Central memory CD8-positive, alpha-beta T cell (primary cell): ENCODE data around the gene NLRC4.
"Not testable (repeated sequence)": the region's sequence is repeated elsewhere in the genome, so short reads cannot be mapped to it uniquely, and the experiment has no call there.

ENCODE experiments used
- ATAC-seq: fragments of 150-1000 bp; cut with Tn5 transposase; replicated peaks from 2 replicates; pipeline ENCODE4 v1.10.0; 2022; ENCODE audit warnings: mild to moderate bottlenecking, moderate FRiP score, moderate number of reproducible peaks; ENCODE audit not compliant: poor library complexity, severe bottlenecking; ENCODE audit errors: extremely low read depth
- DNase-seq, 2 donors: peaks; one replicate each; pipeline ENCODE4 v3.0.0; 2021; ENCODE audit warnings: low spot score in 2 of 2
- H3K27ac Mint-ChIP-seq: one replicate; pipeline ENCODE4 v1.8.0; 2022; ENCODE audit warnings: low read depth, mild to moderate bottlenecking, moderate library complexity, mixed read lengths
- H3K27me3 Mint-ChIP-seq: one replicate; pipeline ENCODE4 v1.8.0; 2022; ENCODE audit warnings: mixed read lengths
- H3K36me3 Mint-ChIP-seq: one replicate; pipeline ENCODE4 v1.8.0; 2022; ENCODE audit warnings: mild to moderate bottlenecking, moderate library complexity, mixed read lengths; ENCODE audit not compliant: insufficient read depth
- H3K4me1 Mint-ChIP-seq: one replicate; pipeline ENCODE4 v1.8.0; 2022; ENCODE audit warnings: mixed read lengths
- H3K4me3 Mint-ChIP-seq: one replicate; pipeline ENCODE4 v1.8.0; 2022; ENCODE audit warnings: mild to moderate bottlenecking, moderate library complexity, mixed read lengths
- H3K9me3 Mint-ChIP-seq: one replicate; pipeline ENCODE4 v1.8.0; 2022; ENCODE audit warnings: mixed read lengths

Gene NLRC4, protein sequence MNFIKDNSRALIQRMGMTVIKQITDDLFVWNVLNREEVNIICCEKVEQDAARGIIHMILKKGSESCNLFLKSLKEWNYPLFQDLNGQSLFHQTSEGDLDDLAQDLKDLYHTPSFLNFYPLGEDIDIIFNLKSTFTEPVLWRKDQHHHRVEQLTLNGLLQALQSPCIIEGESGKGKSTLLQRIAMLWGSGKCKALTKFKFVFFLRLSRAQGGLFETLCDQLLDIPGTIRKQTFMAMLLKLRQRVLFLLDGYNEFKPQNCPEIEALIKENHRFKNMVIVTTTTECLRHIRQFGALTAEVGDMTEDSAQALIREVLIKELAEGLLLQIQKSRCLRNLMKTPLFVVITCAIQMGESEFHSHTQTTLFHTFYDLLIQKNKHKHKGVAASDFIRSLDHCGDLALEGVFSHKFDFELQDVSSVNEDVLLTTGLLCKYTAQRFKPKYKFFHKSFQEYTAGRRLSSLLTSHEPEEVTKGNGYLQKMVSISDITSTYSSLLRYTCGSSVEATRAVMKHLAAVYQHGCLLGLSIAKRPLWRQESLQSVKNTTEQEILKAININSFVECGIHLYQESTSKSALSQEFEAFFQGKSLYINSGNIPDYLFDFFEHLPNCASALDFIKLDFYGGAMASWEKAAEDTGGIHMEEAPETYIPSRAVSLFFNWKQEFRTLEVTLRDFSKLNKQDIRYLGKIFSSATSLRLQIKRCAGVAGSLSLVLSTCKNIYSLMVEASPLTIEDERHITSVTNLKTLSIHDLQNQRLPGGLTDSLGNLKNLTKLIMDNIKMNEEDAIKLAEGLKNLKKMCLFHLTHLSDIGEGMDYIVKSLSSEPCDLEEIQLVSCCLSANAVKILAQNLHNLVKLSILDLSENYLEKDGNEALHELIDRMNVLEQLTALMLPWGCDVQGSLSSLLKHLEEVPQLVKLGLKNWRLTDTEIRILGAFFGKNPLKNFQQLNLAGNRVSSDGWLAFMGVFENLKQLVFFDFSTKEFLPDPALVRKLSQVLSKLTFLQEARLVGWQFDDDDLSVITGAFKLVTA

DNA sequence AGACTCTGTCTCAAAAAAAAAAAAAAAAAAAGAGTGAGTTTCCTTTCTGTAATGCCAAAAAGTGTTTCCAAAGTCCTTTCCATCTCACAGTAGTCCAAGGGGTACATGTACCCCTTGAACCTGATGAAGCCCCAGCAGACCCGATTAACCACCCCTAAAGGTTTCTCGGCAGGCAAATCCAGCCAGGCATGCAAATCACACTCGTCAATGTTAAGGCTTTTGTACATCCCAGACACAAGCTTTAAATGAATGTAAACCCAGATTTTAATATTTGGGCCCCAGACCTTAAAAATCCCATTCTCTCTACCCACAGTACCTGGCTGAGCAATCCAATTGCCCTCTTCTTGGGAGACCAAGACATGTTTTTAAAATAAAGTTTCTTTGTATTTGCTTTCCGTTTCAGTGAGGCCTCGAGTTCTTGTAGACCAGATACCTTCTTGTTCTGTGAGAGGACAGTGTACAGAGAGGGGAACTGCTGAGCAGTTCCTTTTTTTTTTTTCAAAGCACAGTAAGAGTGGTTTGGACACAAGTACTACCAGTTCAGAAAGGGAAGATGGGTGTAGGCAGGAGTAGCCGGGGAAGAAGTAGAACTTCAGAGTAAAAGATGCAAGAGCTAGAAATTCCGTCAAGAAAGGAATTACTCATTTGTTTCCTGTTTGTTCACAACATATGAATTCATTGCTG, at the start of gene NLRC4:
TSS of gene NLRC4 (minus strand) at position 465 of the 684 bp plus-strand sequence. CDS start 8,111 bp downstream, outside the sequence.
- peaks cover 2% of the 10 kb centered on the region for H3K36me3 Mint-ChIP-seq
- no peak for ATAC-seq
- no peaks in the 10 kb centered on the region for H3K9me3 Mint-ChIP-seq
- H3K4me3 Mint-ChIP-seq: no peak within 1 kb of the TSS
- H3K27ac Mint-ChIP-seq: no peak within 1 kb of the TSS
- peaks cover 5% of the 10 kb centered on the region for H3K27me3 Mint-ChIP-seq
- DNase-seq: no peak
- H3K4me1 Mint-ChIP-seq: no peaks in the 10 kb centered on the region

DNA sequence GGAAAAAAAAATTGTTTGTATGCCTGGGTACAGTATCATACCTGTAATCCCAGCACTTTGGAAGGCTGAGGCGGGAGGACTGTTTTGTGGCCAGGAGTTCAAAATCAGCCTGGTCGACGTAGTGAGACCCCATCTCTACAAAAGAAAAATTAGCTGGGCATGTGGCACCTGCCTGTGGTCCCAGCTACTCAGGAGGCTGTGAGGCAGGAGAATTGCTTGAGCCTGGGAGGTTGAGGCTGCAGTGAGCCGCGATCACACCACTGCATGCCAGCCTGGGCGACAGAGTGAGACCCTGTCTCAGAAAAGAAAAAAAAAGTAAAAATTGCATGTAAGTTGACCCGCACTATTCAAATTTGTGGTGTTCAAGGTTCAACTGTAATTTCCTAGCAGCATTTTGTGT, 45.9 kb upstream of the NLRC4 start:
- H3K27ac Mint-ChIP-seq: no peak overlapping the region
- H3K36me3 Mint-ChIP-seq: peaks cover 16% of the 10 kb centered on the region
- DNase-seq (no peak), ATAC-seq (no peak)
- no peaks in the 10 kb centered on the region for H3K4me1 Mint-ChIP-seq
- H3K9me3 Mint-ChIP-seq: no peaks in the 10 kb centered on the region
- no peak overlapping the region for H3K4me3 Mint-ChIP-seq
- no peaks in the 10 kb centered on the region for H3K27me3 Mint-ChIP-seq

GRCh38 chr2:32293966-32294562, 29.4 kb upstream of the NLRC4 start:
- not testable (repeated sequence) for H3K4me3 Mint-ChIP-seq, ATAC-seq, H3K27ac Mint-ChIP-seq, DNase-seq, H3K27me3 Mint-ChIP-seq, H3K9me3 Mint-ChIP-seq
- Mint-ChIP-seq H3K4me1 (peaks cover 13% of the 10 kb centered on the region), H3K36me3 (peaks cover 16% of the 10 kb centered on the region)

- H3K4me1 Mint-ChIP-seq: peaks cover 14% of the 10 kb centered on the region
- H3K9me3 Mint-ChIP-seq, H3K4me3 Mint-ChIP-seq, H3K27ac Mint-ChIP-seq, H3K27me3 Mint-ChIP-seq, DNase-seq, ATAC-seq: not testable (repeated sequence)
- H3K36me3 Mint-ChIP-seq: peaks cover 11% of the 10 kb centered on the region
Measured at GRCh38 chr2:32293493-32293892, 28.8 kb upstream of the NLRC4 start.

DNA sequence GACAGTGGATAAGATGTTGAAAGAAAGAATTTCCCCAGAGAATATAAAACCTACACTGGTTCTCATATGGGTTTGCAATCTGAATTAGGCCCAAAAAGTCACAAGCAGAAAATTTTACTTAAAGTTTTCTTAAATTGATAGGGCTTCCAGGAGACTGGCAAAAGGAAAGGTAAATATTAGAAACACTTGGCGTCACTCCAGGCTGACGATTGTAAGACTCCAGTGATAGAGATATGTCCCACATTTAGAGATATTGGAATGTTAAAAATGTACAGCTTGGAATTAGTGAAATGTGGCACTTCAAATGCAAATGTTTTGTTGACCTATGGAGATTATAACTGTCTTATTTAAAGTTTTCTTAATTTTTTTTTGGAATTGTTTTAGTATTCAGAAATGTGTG, 27.1 kb upstream of the NLRC4 start:
- Mint-ChIP-seq H3K36me3 (peaks cover 12% of the 10 kb centered on the region), H3K27ac (no peak overlapping the region), H3K4me1 (peaks cover 22% of the 10 kb centered on the region), H3K9me3 (no peaks in the 10 kb centered on the region), H3K27me3 (no peaks in the 10 kb centered on the region), H3K4me3 (no peak overlapping the region)
- DNase-seq (no peak), ATAC-seq (no peak)

DNA sequence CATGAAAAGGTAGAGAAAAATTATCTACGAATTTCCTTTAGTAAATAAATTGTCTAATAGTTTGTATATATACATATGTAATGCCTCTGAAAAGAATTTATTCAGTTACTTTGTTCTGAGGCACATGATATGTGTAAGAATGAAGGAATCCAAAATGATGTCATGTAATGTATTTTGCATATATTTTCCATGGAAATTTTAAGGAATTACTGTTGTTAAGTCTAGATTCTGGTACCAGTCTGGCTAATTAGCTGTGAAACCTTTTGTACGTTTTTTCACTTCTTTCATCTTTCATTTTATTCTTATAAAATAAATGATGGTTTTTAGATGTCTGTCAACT, 25.3 kb upstream of the NLRC4 start:
- no peaks in the 10 kb centered on the region for H3K27me3 Mint-ChIP-seq
- H3K27ac Mint-ChIP-seq: peak overlapping the region; percentile 38
- H3K9me3 Mint-ChIP-seq: no peaks in the 10 kb centered on the region
- peaks cover 22% of the 10 kb centered on the region for H3K4me1 Mint-ChIP-seq
- H3K4me3 Mint-ChIP-seq: no peak overlapping the region
- no peak for DNase-seq
- ATAC-seq: no peak
- H3K36me3 Mint-ChIP-seq: peaks cover 5% of the 10 kb centered on the region

GRCh38 chr2:32289165-32289999, 24.7 kb upstream of the NLRC4 start:
- Mint-ChIP-seq H3K4me3 (no peak overlapping the region), H3K9me3 (no peaks in the 10 kb centered on the region), H3K36me3 (peaks cover 7% of the 10 kb centered on the region), H3K27me3 (no peaks in the 10 kb centered on the region), H3K4me1 (peaks cover 28% of the 10 kb centered on the region), H3K27ac (peak overlapping the region; percentile 38)
- ATAC-seq (no peak), DNase-seq (no peak)

- H3K36me3 Mint-ChIP-seq: peaks cover 26% of the 10 kb centered on the region
- H3K27me3 Mint-ChIP-seq: no peaks in the 10 kb centered on the region
- H3K4me3 Mint-ChIP-seq: no peak overlapping the region
- DNase-seq (no peak), ATAC-seq (no peak)
- no peak overlapping the region for H3K27ac Mint-ChIP-seq
- H3K9me3 Mint-ChIP-seq: no peaks in the 10 kb centered on the region
- H3K4me1 Mint-ChIP-seq: peaks cover 38% of the 10 kb centered on the region
Measured at GRCh38 chr2:32284321-32284720, 19.6 kb upstream of the NLRC4 start.

DNA sequence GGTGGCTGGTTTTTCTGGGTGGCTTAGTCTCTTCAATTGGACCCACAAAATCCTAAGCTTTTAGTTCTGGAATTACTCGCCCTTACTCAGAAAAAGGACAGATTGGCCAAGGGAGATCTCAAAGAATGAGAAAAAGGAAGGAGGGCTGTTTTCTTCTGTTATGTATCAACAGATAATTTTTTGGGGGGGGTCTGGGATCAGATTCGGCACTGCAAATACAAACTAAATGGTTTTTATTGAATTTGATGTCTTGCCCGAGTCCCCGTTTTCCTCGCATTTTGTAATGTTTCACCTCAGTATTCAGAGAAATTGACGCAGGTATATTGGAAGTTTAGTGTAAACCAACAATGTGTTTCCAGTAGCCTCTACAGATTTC, 13.8 kb upstream of the NLRC4 start:
- Mint-ChIP-seq H3K27me3 (peaks cover 12% of the 10 kb centered on the region), H3K27ac (peak overlapping the region; percentile 98), H3K4me3 (peak overlapping the region; percentile 90), H3K36me3 (peaks cover 34% of the 10 kb centered on the region), H3K4me1 (peaks cover 17% of the 10 kb centered on the region), H3K9me3 (no peaks in the 10 kb centered on the region)
- ATAC-seq (no peak), DNase-seq (no peak)

GRCh38 chr2:32277674-32278477, 13.2 kb upstream of the NLRC4 start, which contains the start of gene YIPF4:
Gene YIPF4 (plus strand): TSS chr2:32277904. CDS start chr2:32278156, 252 bp downstream.
- Mint-ChIP-seq H3K4me3 (peak within 1 kb of the TSS; percentile 90), H3K4me1 (peaks cover 11% of the 10 kb centered on the region), H3K36me3 (peaks cover 30% of the 10 kb centered on the region), H3K27me3 (peaks cover 12% of the 10 kb centered on the region), H3K27ac (peak within 1 kb of the TSS; percentile 98), H3K9me3 (no peaks in the 10 kb centered on the region)
- DNase-seq: peak; percentile 92 to 96
- peak; percentile 96 for ATAC-seq

DNA sequence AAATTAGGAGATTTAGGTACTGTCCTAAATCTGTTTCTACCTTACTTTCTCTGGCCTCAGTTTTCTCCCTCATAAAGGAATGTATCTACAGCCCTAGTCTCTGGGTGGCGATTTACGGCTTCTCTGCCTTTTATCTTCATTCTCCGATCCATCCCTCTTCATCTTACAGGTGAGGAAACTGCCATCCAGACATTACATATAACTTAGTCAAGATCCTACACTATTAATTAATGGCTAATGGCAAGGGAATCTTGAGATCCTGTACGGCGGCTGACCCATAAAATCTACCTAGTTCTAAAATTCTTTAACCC, 12.6 kb upstream of the NLRC4 start:
- H3K27ac Mint-ChIP-seq: peak overlapping the region; percentile 98
- DNase-seq (no peak), ATAC-seq (no peak)
- peaks cover 12% of the 10 kb centered on the region for H3K27me3 Mint-ChIP-seq
- peaks cover 11% of the 10 kb centered on the region for H3K4me1 Mint-ChIP-seq
- peaks cover 29% of the 10 kb centered on the region for H3K36me3 Mint-ChIP-seq
- H3K9me3 Mint-ChIP-seq: no peaks in the 10 kb centered on the region
- H3K4me3 Mint-ChIP-seq: peak overlapping the region; percentile 90
